ENCODE data around the gene ARID1B.

ARID1B gene

DNA sequence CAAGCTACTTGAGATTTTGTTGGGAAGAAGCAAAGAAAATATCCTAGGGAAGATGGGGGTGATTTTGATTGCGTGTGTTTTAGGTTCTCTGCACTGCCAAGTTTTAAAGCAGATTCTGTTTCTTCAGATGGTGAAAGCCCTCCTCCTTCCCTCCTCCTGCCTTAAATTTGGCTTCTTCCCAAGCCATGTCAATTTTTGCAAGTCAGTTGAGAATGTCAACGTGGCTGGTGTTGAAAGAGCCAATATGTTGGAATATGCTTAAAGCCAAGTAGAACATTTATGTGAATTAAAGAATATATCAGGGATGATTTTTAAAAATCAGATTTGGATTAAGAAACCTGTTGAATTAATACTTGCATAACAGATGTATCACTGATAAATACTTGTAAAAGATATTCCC, 270.8 kb downstream of the ARID1B start:
- DNase-seq (ENCODE audit: low read depth in 2 of 2) = no peak

DNA sequence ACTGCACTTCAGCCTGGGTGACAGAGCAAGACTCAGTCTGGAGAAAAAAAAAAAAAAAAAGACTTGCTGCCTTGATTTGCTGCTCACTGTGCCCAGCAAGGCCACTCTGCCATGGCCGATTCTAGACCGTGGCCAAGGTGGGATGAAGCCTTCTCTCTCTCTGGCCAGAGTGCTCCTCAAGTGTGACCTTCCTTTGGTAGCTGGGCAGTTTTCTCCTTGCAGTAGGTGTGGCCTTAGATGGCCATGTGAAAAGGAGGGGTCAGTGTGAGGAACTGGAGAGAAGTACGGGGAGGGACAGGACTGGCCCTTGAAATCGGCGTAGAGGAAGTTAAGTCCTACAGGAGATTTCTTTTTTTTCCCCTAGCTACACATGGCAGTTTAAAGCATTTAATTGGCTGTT, 272.0 kb downstream of the ARID1B start:
- no peak for DNase-seq (ENCODE audit: low read depth in 2 of 2)

DNA sequence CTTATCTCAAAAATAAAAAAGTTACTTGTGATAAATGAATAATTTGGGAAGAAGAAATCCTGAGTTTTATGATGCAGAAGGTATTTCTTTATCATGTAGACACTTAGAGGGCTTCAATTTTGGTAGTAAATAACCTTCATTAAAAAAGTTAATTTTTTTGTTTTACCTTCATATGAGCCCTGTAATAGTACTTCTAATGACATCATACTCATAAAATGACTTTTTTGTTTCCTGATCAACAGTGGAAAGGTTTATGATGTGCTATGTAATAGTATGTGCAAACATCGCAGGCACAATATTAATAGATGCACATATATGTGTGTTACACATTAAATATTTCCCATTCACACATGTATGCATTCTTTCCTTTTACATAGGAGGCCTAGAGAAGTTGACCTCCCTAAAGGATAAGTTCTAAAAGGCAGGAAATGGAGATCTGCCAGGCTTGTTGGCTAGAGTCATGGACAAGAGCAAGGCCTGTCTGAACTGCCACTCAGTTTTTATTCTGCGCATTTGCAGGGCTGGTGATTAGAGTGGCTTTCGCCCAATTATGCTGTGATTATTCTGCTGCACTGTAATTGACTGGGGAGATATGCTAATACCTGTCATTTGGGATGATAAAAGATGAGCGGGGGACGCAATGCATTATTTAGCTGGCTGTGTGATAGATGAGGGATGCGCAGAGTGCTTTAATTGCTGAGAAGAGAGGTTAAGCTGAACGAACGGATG, 273.5 kb downstream of the ARID1B start:
- no peak for DNase-seq (ENCODE audit: low read depth in 2 of 2)

DNA sequence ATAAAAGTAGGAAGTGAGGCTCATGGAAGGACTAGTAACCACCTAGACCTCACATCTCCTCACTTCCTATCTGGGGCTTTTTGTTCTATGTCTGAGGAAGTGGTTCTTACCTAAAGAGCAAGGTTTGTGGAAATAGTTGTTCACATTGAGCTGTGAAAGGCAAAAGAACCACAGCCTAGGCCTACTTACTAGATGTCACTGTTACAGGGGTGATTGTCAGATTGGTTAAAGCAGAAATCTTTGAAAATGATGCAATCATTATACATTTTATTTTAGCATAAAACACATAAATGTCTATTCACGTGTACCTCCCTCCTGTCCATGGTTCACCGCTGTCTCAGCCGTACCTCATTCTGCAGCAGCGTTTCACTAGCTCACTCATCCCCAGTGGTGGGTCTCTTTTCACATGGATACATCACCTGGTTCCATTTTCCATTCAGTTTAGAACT, 277.4 kb downstream of the ARID1B start:
- DNase-seq (ENCODE audit: low read depth in 2 of 2) = no peak

DNA sequence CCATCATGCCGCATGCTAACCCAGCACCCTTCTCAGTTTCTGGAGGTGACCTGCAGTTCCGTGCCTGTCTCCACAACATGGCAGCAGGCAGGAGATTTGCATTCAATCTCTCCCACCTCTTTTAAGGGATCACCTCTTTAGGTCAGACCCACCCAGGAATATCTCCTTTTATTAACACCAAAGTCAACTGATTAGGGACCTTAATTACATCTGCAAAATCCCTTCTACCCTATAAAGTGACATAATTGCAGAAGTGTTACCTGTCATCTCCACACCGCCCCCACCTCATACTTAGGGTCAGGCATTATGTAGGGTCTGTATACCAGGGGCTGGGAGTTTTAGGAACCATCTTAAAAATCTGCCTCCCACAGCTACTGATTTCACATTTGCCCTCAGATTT, 278.7 kb downstream of the ARID1B start:
- no peak for DNase-seq (ENCODE audit: low read depth in 2 of 2)

DNA sequence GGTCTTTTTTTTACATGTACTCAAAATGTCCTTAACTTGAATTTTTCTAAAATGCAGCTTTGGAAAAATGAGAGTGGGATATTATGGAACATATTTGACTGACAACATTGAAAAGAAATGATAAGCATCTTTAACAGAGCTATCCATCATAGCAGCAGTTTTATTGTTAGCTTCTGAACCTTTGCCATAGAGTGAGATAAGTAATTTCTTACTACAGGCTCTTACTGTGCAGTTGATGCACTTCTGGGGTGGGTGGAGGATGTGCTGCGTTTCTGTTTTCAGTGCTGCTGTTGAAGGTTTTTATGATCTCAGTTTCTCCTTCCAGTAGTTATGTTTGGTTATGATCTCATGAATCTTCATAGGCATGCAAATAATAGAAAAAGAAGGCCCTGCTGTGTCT, 279.1 kb downstream of the ARID1B start:
- DNase-seq (ENCODE audit: low read depth in 2 of 2) = no peak

DNA sequence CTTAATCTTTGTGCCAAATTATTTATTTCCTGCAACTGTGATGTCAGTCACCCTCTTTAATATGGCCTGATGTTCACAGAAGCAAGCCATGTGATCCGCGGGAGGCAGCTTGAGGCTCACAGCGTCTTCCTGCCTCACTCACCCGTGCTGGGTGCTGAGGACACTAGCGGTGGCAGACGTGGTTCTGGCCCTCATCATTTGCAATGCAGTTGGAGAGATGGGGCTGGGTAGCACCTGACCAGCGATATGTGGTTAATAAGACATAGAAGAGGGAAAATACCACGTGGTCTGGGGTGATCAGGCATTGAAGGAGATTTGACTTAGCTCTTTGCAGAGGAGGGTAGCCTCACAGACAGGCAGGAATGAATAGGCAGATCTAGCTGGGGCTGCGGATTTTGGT, 281.4 kb downstream of the ARID1B start:
- DNase-seq (ENCODE audit: low read depth in 2 of 2) = no peak

DNA sequence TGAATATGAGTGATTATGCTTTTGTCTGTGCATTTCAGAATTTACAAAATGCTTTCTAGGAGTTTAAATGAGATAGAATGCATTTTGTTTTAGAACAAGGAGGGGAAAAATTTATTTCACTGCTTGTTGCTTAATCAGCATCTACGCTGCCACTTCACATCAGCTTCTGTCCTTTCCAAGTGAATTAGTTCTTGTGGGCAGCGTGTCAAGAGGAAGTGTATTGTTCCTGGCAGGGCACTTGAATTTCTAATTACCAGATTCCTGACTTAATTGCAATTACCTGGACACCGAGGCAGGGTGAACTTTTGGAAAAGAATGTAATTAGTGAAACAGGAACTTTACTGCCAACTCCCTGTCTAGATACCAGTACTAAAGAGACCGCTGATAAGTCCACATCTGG, 282.6 kb downstream of the ARID1B start:
- no peak for DNase-seq (ENCODE audit: low read depth in 2 of 2)

DNA sequence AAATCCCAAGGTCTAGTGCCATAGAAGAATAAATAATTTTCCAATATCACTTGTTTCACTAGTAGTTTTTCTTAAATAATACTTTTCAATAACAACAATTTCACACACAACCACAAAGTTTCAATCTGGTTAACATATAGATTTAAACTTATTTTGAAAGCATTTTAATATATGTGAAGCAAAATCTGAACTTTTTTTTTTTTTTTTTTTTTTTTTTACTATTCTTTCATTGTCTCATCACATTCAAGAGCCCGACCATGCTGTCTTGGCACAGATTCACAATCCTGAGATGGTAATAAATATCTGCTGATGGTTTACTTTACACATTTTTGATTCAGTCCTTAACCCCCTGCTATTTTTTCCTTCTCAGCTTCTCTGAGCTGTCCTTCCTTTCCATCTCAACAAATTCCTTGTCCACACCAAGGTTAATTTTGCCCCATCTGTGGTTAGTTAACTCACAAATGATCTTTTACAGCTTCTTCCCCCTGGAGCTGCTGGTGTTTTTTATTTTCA, 283.3 kb downstream of the ARID1B start:
- DNase-seq (ENCODE audit: low read depth in 2 of 2) = no peak

DNA sequence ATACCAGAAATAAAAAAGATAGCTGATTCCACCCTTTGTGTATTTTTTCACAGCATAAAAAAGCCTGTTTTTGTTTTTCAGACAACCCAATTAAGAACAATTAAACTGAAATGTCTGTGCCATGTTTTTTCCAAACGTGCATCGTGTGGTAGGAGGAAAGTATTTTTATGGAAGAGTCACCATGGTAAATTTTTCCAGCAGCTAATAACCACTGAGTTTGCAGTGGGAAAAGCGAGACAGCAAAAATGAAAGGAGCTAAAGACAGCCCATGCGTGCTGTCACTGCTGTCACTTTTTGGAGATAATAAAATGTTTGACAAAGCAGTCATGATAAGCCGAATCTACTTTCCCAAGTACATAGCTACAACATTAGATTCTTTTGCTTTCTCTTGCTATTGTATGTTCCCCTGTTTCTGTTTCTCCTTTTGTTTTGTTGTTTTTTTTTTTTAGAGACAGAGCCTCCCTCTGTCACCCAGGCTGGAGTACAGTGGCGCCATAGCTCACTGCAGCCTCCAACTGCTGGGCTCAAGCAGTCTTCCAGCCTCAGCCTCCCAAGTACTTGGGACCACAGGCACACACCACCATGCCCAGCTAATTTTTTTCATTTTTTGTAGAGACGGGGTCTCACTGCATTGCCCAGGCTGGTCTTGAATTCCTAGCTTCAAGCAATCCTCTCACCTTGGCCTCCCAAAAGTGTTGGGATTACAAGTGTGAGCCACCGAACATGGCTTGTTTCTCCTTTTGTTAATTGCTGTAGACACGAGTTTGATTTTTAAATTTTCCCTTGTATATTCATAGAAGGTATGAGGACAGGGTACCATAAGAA, 284.8 kb downstream of the ARID1B start:
- no peak for DNase-seq (ENCODE audit: low read depth in 2 of 2)

DNA sequence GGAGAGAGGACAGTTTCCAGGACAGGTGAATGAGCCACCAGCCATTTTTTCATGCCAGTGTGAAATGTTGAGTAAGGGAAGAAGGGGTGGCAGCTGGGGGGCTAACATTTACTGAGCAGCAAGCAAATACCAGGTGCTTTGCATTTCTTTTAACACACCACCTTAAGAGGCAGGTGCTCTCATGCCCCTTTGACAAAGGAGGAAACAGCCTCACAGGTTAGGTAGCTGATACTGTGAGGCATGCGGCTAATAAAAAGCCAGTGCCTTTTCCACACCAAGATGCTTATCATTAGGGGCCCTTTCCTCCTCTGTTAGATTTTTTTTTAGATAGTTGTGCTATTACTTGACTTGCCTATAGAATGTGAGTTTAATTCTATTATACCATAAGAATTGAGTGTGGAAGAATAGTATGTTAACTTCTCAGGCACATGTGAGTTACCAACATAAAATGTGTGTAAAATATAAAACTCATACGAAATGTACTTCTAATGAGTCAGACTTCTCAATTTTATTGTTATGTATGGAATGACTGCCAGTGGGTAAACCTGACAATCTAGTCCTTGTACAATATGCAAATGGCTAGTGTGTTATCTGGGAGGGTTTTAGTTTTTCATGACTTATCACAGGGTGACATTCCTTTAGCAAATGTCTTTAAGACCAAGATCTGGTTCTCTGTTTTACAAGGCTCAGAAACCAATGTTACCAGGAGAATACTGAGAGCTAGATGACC, 286.2 kb downstream of the ARID1B start:
- no peak for DNase-seq (ENCODE audit: low read depth in 2 of 2)

DNA sequence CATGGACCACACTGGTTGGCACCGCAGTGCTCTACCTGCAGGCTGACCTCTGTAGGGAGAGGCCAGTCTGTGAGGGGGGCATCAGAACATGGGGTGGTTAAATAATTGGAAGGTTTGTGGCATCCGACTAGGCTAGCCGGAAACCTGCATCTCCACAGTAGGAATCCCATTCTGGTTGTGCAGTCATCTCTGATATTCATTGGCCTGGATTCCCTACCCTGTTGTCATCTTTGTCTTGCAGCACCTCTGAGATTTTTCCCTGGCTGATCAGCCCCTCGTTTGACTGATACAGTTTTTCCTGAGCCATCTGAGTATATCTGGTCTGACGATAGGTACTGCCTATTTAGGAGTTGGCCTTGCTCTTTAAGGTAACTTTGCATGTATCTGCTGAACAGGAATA, 286.7 kb downstream of the ARID1B start:
- no peak for DNase-seq (ENCODE audit: low read depth in 2 of 2)

DNA sequence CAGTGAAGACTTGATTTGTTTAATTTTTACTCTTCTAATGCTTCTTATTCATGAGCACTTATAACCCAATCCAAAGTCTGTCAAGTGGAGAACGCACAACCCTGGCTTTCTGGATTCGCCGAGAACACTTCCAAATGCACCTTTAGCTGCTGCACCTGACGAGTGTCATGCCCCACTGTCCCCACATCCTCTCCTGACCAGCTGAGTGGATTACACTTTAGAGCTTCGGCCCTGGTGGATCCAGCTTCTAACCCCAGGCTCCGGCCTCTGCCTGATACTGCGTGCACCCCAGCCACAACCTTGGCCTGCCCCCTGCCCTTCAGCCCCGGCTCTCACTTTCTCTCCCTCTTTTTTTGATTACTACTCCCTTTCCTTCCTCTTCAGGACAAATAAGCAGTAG, 287.3 kb downstream of the ARID1B start:
- DNase-seq (ENCODE audit: low read depth in 2 of 2) = no peak

DNA sequence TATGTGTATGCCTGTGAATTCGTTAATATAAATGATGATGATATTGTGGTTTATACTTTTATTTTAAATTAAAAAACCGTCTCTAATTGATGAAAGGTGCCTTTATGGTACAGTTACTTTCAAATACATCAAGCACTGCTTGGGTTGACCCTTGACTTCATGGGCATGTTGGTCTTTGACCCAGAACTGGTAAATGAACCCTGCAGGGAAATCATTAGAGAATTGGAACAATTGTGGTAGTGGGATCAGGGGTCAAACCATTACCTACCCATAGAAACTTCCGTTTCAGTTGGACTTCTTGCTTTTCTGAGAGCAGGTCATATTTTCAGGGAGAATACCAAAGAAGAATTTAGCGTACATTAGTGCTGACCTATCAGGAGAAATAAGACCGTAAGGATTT, 288.2 kb downstream of the ARID1B start:
- DNase-seq (ENCODE audit: low read depth in 2 of 2) = no peak

DNA sequence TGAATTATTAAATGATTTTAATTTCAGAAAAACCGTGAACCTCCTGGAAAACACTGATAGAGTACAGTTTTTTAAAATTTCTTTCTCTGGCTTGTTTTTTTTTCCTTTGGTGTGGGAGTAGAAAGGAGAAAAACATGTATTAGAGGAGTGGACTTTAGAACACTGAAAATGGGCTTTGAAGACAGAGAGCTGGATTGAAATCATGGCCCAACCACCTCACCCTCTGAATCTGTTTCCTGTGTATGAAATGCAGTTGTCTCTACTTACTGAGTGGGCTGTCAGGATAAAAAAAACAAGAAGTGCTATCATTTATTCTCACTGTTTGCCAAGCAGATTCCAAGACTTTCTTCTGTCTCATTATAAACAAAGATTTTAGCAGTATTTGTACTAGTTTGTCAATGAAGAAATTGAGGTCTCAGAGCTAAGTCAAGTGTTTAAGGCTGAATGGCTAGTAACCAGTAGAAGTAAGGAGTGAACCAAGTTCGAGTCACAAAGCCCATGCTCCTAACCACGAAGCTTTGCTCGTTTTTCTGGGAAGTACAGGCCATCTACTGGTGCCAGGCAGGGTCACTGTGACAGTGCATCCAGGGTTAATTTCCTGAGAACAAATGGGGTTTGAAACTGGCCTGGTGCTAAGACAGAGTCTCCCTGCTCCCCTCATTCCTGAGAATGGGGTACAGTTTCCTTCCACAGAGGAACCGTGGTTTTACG, 289.8 kb downstream of the ARID1B start:
- no peak for DNase-seq (ENCODE audit: low read depth in 2 of 2)

DNA sequence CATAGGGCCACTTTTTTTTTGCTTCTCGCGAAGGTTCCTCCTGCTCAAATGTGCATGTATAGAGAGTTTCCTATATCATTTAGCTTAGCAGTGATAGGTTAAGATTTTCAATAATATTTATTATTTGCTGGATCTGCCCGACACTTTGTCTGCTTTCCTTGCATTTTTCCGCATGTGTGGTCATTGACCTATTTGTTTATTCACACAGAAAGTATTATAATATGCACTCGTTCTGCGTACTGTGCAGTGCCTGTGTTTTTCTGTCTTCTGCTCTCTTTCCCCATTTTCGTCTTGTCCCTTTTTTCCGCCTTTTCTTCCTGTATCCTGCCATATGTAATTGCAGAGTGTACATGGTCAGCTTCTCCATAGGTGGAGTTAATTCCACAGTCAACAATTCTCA, 290.3 kb downstream of the ARID1B start:
- DNase-seq (ENCODE audit: low read depth in 2 of 2) = no peak

DNA sequence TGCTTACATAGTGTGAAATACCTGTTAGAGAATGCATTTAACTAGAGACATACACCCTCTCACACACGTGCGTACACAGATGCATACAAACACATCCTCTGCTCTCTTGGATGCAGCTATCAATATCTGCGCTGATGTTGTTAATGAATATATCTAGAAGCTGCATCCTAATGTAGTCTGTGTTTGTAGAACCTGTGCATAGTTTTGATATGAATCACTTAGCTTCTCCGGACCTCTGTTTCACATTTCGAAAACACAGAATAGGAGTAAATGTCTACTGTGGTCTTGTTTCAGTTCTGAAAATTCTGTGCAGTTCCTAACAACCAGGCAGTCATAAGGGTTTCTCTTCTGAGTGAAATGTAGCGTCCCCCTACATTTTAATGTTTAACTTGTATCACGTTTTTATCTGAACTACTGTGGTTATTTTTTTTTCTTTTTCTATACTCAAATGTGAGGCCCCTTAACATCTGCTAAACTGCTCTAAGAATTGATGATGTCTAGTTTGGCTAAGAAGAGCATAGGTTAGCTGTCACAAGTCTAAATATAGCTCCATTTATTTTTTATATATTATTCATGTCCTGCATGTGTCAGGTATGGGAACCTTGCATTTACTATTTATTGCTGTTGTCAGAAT, 291.6 kb downstream of the ARID1B start:
- no peak for DNase-seq (ENCODE audit: low read depth in 2 of 2)

DNA sequence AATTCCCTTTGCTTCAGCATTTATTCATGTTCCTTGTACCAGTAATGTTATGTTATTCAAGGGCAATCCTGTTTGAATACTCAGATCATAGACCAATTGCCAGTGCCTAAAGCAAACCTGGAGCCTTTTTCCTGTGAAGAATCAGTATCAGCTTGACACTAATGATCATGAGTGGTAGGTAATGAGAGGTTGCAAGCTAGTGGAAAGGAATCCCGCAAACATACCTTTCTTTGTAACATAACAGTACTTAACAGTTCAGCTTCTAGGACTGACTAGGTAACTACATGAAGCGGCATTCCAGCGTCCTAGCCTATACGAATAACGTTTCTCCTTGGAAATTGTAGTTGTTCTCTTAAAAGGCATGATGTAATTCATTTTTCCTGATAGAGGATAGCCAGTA, 292.4 kb downstream of the ARID1B start:
- no peak for DNase-seq (ENCODE audit: low read depth in 2 of 2)

DNA sequence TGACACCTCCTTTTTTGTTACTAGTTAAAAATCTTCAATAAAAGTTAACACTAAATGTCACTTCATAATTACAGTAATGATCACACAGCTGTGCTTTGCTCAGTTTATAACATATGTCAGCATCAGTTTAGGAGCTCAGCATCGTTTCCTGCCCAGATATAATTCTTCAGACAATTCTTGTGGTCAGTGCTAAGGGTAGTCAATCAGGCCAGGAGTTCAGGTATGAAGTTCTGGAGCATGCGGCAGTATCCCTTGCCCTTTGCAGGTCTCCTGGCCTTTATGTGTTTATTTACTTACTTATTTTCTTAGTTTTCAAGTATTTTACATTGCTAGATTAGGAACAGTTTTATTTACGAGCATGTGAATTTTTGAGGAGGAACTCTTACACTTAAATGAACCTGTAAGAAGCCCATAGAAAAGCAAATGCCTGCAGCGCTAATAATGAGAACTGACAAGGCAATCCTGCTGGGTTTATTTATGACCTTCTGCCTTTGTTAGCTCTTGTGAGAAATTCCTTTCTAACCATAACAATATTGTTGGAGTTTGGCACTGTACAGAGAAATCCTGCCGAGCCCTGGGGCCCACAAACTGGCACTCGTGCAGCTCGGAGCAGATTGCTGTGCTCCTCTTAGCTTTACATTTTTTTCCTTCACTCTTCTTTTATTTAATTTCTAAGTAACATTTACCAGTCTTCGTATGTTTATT, 293.4 kb downstream of the ARID1B start:
- DNase-seq (ENCODE audit: low read depth in 2 of 2) = no peak

DNA sequence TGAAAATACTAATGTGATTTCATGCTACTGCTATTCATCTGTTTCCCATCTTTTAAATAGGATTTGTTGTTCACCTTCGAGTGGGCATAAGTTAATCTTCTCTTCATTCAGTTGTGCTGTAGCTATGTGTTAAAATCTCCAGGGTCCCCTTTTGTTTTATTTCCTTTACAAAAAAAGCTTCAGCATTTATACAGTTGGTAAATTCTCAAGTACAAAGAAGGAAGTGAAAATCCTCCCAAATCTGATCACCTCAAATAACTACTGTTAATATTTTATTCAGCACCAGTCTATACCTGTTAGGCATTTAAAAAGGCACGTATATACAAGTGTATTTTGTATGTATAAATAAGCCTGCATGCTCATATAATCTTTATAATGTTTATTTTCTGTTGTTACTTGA, 294.9 kb downstream of the ARID1B start:
- no peak for DNase-seq (ENCODE audit: low read depth in 2 of 2)

DNA sequence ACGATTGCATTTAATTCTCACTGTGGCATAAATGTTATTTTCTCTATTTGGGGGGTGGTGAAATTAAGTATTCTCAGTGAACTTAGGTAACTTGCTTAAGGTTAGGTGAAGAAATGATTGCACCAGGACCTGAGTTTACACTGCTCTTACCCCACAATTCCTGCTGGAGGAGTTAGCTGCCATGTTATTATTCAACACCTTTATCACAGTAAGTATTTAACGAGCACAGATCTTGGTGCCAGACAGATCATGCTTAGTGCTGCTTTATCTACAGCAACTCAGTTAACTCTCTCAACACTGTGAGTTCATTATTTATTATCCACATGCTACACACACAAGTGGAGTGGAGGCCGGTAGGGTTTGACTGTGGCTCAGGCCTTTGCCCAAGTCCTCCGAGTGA, 296.4 kb downstream of the ARID1B start:
- DNase-seq (ENCODE audit: low read depth in 2 of 2) = no peak

All from stimulated activated CD8-positive, alpha-beta memory T cell treated with anti-CD3 and anti-CD28 coated beads, Interleukin-2, amount 100 ng/mL, for 1 hour (primary cell).